ENCODE measurements around the gene MKX.

The MKX gene

DNA sequence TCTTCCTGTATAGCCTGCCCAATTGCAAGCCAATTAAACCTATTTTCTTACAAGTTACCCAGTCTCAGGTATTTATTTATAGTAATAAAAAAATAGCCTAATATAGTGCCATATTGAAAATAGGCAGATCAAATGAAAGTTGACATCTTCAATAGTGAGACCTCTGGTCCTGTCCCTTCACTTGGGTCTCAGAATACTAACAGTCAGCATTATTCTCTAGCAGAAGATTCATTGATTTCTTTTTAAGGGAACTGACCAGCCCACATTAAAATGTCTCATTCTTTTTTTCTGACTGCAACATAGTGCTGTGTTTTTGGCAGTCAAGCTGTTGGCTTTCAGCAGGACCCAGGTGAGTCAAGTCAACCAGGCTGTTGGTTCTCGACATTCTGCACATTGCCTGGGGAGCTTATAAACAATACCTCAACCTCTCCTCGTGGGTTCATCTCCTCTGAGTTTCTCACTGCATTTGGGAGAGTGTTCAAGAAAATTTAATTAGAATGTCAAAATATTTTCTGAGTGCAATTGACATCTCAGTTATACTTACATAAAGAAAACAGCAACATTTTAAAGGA is 109.8 kb downstream of the MKX start:
- Mint-ChIP-seq H3K36me3 (no peaks in the 10 kb centered on the region), H3K9me3 (ENCODE audit: low read depth) (no peaks in the 10 kb centered on the region), H3K4me1 (ENCODE audit: low read depth) (no peaks in the 10 kb centered on the region), H3K27ac (no peak overlapping the region), H3K4me3 (no peak overlapping the region), H3K27me3 (peaks cover 2% of the 10 kb centered on the region)

DNA sequence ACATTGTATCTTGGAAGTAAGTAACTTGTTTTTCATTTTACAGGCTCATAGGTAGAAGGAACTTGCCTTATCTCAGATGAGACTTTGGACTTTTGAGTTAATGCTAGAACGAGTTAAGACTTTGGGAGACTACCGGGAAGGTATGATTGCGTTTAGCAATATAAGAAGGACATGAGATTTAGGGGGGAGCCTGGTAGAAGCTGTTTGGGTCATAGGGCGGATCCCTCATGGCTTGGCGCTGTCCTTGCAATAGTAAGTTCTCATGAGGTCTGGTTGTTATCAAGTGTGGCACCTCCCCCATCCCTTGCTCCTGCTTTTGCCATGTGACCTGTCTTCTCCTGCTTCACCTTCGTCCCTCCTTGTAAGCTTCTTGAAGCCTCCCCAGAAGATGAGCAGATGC is 110.3 kb downstream of the MKX start:
- Mint-ChIP-seq H3K27me3 (peaks cover 2% of the 10 kb centered on the region), H3K4me1 (ENCODE audit: low read depth) (no peaks in the 10 kb centered on the region), H3K36me3 (no peaks in the 10 kb centered on the region), H3K9me3 (ENCODE audit: low read depth) (no peaks in the 10 kb centered on the region), H3K4me3 (no peak overlapping the region), H3K27ac (no peak overlapping the region)

DNA sequence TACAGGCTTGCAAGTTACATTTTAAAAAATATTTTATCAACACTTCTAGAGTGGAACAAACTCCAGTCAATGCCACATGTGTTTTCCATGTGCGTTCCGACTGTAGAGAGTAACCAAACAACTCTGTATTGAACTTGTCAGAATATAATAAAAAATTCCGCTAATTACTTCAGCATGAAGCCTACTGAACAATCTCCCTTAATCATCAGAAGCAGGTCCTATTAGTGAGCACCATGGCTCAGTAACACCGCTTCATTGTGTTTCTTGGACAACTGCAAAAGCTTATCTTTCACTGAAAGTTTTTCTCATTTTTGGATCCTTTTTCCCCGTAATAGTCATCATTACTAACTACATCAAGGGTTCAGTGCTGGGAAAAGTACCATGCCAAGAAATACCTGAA is 117.0 kb downstream of the MKX start:
- H3K9me3 Mint-ChIP-seq (ENCODE audit: low read depth), result no peaks in the 10 kb centered on the region
- H3K36me3 Mint-ChIP-seq, result no peaks in the 10 kb centered on the region
- H3K4me3 Mint-ChIP-seq, result no peak overlapping the region
- peaks cover 4% of the 10 kb centered on the region for H3K27me3 Mint-ChIP-seq
- H3K27ac Mint-ChIP-seq, result no peak overlapping the region
- no peaks in the 10 kb centered on the region for H3K4me1 Mint-ChIP-seq (ENCODE audit: low read depth)

DNA sequence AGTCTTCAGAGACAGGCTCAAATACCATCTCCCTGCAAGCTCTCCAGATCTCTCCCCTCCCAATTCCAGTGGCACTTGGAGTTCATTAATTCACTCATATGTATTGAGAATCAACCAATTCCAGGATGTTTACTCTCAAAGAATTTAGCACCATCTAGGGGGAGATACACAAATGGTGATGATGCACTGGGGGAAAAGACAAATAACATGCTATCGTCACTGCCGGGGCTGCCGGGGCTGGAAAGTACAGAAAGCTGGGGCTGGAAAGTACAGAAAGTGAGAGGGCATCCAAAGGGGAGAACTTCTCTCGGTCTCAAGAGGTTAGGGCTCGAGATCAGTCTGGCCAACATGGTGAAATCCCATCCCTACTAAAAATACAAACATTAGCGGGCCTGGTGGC is 118.7 kb downstream of the MKX start:
- Mint-ChIP-seq H3K27me3 (peaks cover 4% of the 10 kb centered on the region), H3K9me3 (ENCODE audit: low read depth) (no peaks in the 10 kb centered on the region), H3K27ac (no peak overlapping the region), H3K36me3 (no peaks in the 10 kb centered on the region), H3K4me3 (no peak overlapping the region), H3K4me1 (ENCODE audit: low read depth) (no peaks in the 10 kb centered on the region)

DNA sequence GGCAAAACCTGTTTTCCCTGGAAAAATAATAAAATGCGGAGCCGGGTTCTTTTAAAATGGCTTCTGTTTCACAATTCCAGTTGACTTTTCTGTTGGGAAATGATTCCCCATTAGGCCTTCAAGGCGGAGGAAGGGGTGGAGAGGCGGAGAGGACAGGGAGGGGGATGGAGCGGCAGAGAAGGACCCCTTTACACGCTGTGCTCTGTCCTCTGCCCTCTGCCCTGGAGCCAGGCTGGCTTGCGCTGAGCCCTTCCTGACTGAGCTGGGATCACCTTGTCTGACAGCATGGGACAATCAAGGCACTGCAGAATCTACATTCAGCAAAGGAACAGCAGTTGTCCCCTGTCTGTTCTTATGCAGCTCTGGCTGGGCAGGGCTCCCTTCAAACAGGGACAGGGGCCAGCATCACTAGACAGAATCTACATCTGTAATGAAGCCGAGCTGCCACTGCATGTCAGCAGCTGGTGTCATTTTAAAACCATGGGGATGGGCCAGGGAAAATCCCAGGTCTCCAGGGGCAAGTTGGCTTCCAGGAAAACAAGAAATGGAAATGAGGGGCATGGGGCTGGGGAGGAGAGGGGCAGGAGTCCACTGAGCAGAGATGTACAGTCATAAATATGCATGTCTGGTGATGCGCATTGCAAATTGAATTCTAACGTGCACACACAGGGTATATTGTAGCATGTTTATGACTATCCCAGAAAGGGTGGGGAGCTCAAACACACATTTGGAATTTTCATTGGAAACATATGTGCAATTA is 120.0 kb downstream of the MKX start:
- Mint-ChIP-seq H3K9me3 (ENCODE audit: low read depth) (no peaks in the 10 kb centered on the region), H3K27me3 (peaks cover 4% of the 10 kb centered on the region), H3K4me3 (no peak overlapping the region), H3K4me1 (ENCODE audit: low read depth) (no peaks in the 10 kb centered on the region), H3K27ac (no peak overlapping the region), H3K36me3 (no peaks in the 10 kb centered on the region)

DNA sequence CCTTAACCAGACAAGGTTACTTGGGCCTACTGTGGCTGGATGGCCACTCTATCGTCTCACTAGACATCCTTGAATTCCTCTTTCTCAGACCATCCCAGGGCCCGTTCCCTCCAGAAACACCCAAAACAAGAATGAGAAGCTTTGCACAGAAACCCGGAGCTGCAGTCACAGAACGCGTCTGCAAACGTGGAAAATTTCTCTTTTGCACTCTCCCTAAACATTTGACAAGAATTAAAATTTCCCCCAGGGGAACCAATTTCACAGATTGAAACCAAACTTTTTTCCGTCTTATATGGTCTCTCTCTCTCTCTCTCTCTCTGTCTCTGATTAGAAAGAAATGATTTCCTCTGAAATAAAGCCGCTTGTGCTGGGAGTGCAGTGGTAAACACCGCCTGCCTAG is 120.7 kb downstream of the MKX start:
- H3K27me3 Mint-ChIP-seq, result peaks cover 4% of the 10 kb centered on the region
- no peak overlapping the region for H3K27ac Mint-ChIP-seq
- H3K9me3 Mint-ChIP-seq (ENCODE audit: low read depth), result no peaks in the 10 kb centered on the region
- no peaks in the 10 kb centered on the region for H3K36me3 Mint-ChIP-seq
- H3K4me1 Mint-ChIP-seq (ENCODE audit: low read depth), result no peaks in the 10 kb centered on the region
- H3K4me3 Mint-ChIP-seq, result no peak overlapping the region
